ENCODE measurements around the gene HOMER1.

GRCh38 chr5:79487251-79487650 lies 26.7 kb downstream of the HOMER1 start:
- TF ChIP-seq EZH2 (IDR thresholded peaks at IDR 0.05; ENCODE audit: low read length, missing control alignments) (no peak), CTCF (conservative IDR thresholded peaks at IDR 0.05 in 1 of 2, IDR thresholded peaks at IDR 0.05 in 1 of 2; ENCODE audit: low read depth in 1 of 2, low read length in 2 of 2) (no peak)
